Spleen (tissue), 7 donors: ENCODE data around the gene XYLT1.
"Not testable (repeated sequence)": the region's sequence is repeated elsewhere in the genome, so short reads cannot be mapped to it uniquely, and the experiment has no call there.

Experiments
- CTCF ChIP-seq, 11 experiments: fragments of 200-600 bp in 7 of 11; fragments of 450-650 bp in 4 of 11; sonication (generic) in 4 of 11; IDR thresholded peaks in 8 of 11; conservative IDR thresholded peaks in 3 of 11; 1 replicate in 7 of 11; 2 replicates in 4 of 11; pipeline versions ENCODE4 v1.4.0 to v1.8.0; 2016 to 2021; ENCODE audit warnings: antibody characterized with exemption in 11 of 11, inconsistent platforms in 4 of 11, mild to moderate bottlenecking in 1 of 11
- POLR2A ChIP-seq, 3 donors: fragments of 450-650 bp; IDR thresholded peaks; one replicate each; pipeline ENCODE4 v1.5.1; 2017; ENCODE audit warnings: antibody characterized with exemption in 3 of 3, mild to moderate bottlenecking in 1 of 3
- POLR2AphosphoS5 ChIP-seq, 3 donors: sonication (generic); formaldehyde crosslinking; IDR thresholded peaks; one replicate each; pipeline ENCODE4 v1.5.1; 2017; ENCODE audit warnings: antibody characterized with exemption in 3 of 3
- donor health status: DM: no; HTN: no; CAD: no; lungs with moderate emphysema.
- donor health status: DM: no; HTN: no; CAD: no.
- donor health status: DM: no; HTN: no; CAD: no.

- TF ChIP-seq CTCF (IDR thresholded peaks at IDR 0.05 in 8 of 11, conservative IDR thresholded peaks at IDR 0.05 in 3 of 11); POLR2A (IDR thresholded peaks at IDR 0.05); POLR2AphosphoS5 (IDR thresholded peaks at IDR 0.05): not testable (repeated sequence)
Observed at GRCh38 chr16:17507516-17507915, 36.8 kb upstream of the XYLT1 start.
